Measurements from ENCODE around the gene SNX22. TPM values are rescaled to one million over a fixed set of nuclear protein-coding genes. Genes with fewer than 3 reads are reported as not detected.

Gene SNX22
- total and polyA plus RNA-seq, 9 of the 15 experiments (the other 6 are each of a cell fraction or from before 2014, with no cell fraction given), result 0.91 to 3.0 (median 2.0) TPM

GRCh38 chr15:64193971-64194370 lies 42.4 kb downstream of the SNX22 start:
- Histone ChIP-seq H3K9me1 (ENCODE audit: control insufficient read depth, insufficient read depth, low read length) (no peaks in the 10 kb centered on the region), H3K36me3 (ENCODE audit: control insufficient read depth, insufficient read depth, low read length) (peaks cover 9% of the 10 kb centered on the region; the same call in 1 of the 3 replicates), H2AFZ (ENCODE audit: low read depth, low read length) (no peak overlapping the region), H4K20me1 (replicated peaks; ENCODE audit: control insufficient read depth, insufficient read depth, low read length) (no peaks in the 10 kb centered on the region; the same call in 1 of the 2 replicates), H3K9me3 (replicated peaks; ENCODE audit: control insufficient read depth, insufficient read depth, low read depth, low read length) (no peaks in the 10 kb centered on the region; the same call in 1 of the 2 replicates), H3K9ac (ENCODE audit: insufficient read depth in 1 of 2, low read depth in 2 of 2, low read length in 2 of 2) (0 out of 4 replicates have a peak overlapping the region, but pooled peaks of 1 of the 2 experiments have one; percentile 24), H3K27ac (ENCODE audit: extremely low read depth, low read depth, low read length) (no peak overlapping the region), H3K4me2 (ENCODE audit: insufficient read depth, low read length) (no peak overlapping the region), H3K4me1 (replicated peaks in 1 of 2; ENCODE audit: control insufficient read depth in 2 of 2, insufficient read depth in 2 of 2, low read length in 2 of 2) (peaks cover 6 to 10% of the 10 kb centered on the region in 2 experiments; a peak in 4 of 5 replicates), H3K4me3 (no peak overlapping the region), H3K27me3 (ENCODE audit: control insufficient read depth in 2 of 2, insufficient read depth in 2 of 2, low read length in 2 of 2) (no peaks in the 10 kb centered on the region), H3K79me2 (ENCODE audit: control insufficient read depth, insufficient read depth, low read length) (no peaks in the 10 kb centered on the region)
- WGBS (ENCODE audit: insufficient coverage, low coverage, missing lambda C conversion rate), result 51% methylated on average over 6 of the region's 6 CpGs
- DNase-seq (ENCODE audit: extremely low read depth in 1 of 4, low spot score in 3 of 4) (peak in 3 of 4 experiments; percentile 22 to 48 (median 28)), ATAC-seq (peak; percentile 98), FAIRE-seq (peak; percentile 85)
- in situ Hi-C loops (cut with MboI) (no loop called here), intact Hi-C loops (cut with micrococcal nuclease) (no loop called here)
- ChIA-PET CTCF (ENCODE audit: low intra/inter-chr PET ratio) (no interaction called here), POLR2A (interaction anchor here (2.4 kb wide), 1 partner anchor 18 kb away, joined by 5 read pairs; no protein-coding TSS in a partner anchor)
- no TSS peak for BruUV-seq (replicated peaks)
- TF ChIP-seq NFIX (CRISPR knock-in tag; IDR thresholded peaks at IDR 0.05; ENCODE audit: low read depth), result no peak
- no peak for TF ChIP-seq ZNF41 (CRISPR knock-in tag; conservative IDR thresholded peaks at IDR 0.05)
- no peak for TF ChIP-seq MBD2 (IDR thresholded peaks at IDR 0.05; ENCODE audit: borderline replicate concordance, low read depth)
- no peak for TF ChIP-seq NCOA4 (IDR thresholded peaks at IDR 0.05; ENCODE audit: partially characterized antibody)
- TF ChIP-seq ZFP30 (CRISPR knock-in tag; IDR thresholded peaks at IDR 0.05; ENCODE audit: borderline replicate concordance), result no peak
- TF ChIP-seq CEBPB (tag; IDR thresholded peaks at IDR 0.05), result 0 out of 2 replicates have a peak, but pooled peaks have one; percentile 20
- TF ChIP-seq RAD21 (CRISPR knock-in tag; conservative IDR thresholded peaks at IDR 0.05 in 1 of 2, IDR thresholded peaks at IDR 0.05 in 1 of 2), result peak in 1 of 2 experiments; percentile 21; a peak in 1 of 4 replicates
- TF ChIP-seq, protein P1, sequence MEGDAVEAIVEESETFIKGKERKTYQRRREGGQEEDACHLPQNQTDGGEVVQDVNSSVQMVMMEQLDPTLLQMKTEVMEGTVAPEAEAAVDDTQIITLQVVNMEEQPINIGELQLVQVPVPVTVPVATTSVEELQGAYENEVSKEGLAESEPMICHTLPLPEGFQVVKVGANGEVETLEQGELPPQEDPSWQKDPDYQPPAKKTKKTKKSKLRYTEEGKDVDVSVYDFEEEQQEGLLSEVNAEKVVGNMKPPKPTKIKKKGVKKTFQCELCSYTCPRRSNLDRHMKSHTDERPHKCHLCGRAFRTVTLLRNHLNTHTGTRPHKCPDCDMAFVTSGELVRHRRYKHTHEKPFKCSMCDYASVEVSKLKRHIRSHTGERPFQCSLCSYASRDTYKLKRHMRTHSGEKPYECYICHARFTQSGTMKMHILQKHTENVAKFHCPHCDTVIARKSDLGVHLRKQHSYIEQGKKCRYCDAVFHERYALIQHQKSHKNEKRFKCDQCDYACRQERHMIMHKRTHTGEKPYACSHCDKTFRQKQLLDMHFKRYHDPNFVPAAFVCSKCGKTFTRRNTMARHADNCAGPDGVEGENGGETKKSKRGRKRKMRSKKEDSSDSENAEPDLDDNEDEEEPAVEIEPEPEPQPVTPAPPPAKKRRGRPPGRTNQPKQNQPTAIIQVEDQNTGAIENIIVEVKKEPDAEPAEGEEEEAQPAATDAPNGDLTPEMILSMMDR (IDR thresholded peaks at IDR 0.05 in 2 of 3, conservative IDR thresholded peaks at IDR 0.05 in 1 of 3; ENCODE audit: insufficient read depth in 2 of 3, low read depth in 1 of 3, low read length in 3 of 3), result peak in 2 of 3 experiments; percentile 42 to 43; a peak in 4 of 6 replicates
- TF ChIP-seq SNIP1 (IDR thresholded peaks at IDR 0.05; ENCODE audit: low read depth), result no peak
- no peak for TF ChIP-seq ZC3H8 (IDR thresholded peaks at IDR 0.05)
- no peak for TF ChIP-seq ETV6 (IDR thresholded peaks at IDR 0.05; ENCODE audit: borderline replicate concordance in 1 of 2, low read depth in 2 of 2, low read length in 1 of 2)
- no peak for TF ChIP-seq ETV6 (CRISPR knock-in tag; IDR thresholded peaks at IDR 0.05; ENCODE audit: borderline replicate concordance)
- TF ChIP-seq ZNF584 (CRISPR knock-in tag; IDR thresholded peaks at IDR 0.05; ENCODE audit: low read depth), result no peak
- TF ChIP-seq EHMT2 (IDR thresholded peaks at IDR 0.05), result no peak
- TF ChIP-seq ZNF445 (CRISPR knock-in tag; IDR thresholded peaks at IDR 0.05; ENCODE audit: low read depth), result no peak
- no peak for TF ChIP-seq SUPT5H (IDR thresholded peaks at IDR 0.05)
- no peak for TF ChIP-seq BCL6 (CRISPR knock-in tag; IDR thresholded peaks at IDR 0.05)
- TF ChIP-seq ZNF717 (CRISPR knock-in tag; IDR thresholded peaks at IDR 0.05), result no peak
- no peak for TF ChIP-seq ZNF431 (CRISPR knock-in tag; IDR thresholded peaks at IDR 0.05)
- TF ChIP-seq SMAD4 (CRISPR knock-in tag; conservative IDR thresholded peaks at IDR 0.05), result no peak
- TF ChIP-seq ZNF324 (CRISPR knock-in tag; IDR thresholded peaks at IDR 0.05), result no peak
- TF ChIP-seq ZNF57 (CRISPR knock-in tag; IDR thresholded peaks at IDR 0.05), result no peak
- TF ChIP-seq SMARCE1 (IDR thresholded peaks at IDR 0.05), result no peak
- TF ChIP-seq JUND (IDR thresholded peaks at IDR 0.05; ENCODE audit: borderline replicate concordance, low read depth, low read length), result no peak
- TF ChIP-seq JUND (tag; IDR thresholded peaks at IDR 0.05; ENCODE audit: borderline replicate concordance, low read depth, low read length), result no peak

All from K562 (cell line).